ENCODE measurements around the gene AFAP1. TPM values are rescaled to one million over a fixed set of nuclear protein-coding genes. Genes with fewer than 3 reads are reported as not detected.

The AFAP1 gene
- total RNA-seq, 1 experiment from 2014 or later: 23.6 TPM

GRCh38 chr4:7926822-7927221 is 12.8 kb downstream of the AFAP1 start (continued):
- TF ChIP-seq ZNF512 (CRISPR knock-in tag; IDR thresholded peaks at IDR 0.05; ENCODE audit: borderline replicate concordance): no peak

- peaks cover 9% of the 10 kb centered on the region for H3K9me3 Mint-ChIP-seq
- ChIA-PET CTCF (interaction anchor here (0.5 to 1.8 kb wide), 4 partner anchors 14 to 120 kb away, joined by 3 to 8 read pairs (median 3); no protein-coding TSS in a partner anchor), POLR2A (no interaction called here)
Observed at GRCh38 chr4:7924570-7924969, 15.1 kb downstream of the AFAP1 start.

GRCh38 chr4:7924163-7924562 is 15.5 kb downstream of the AFAP1 start:
- H3K27ac Mint-ChIP-seq: peak overlapping the region; percentile 24; the same call in 1 of the 2 replicates
- peaks cover 9% of the 10 kb centered on the region for H3K9me3 Mint-ChIP-seq
- H3K4me1 Mint-ChIP-seq: peaks cover 14% of the 10 kb centered on the region

More at GRCh38 chr4:7924570-7924969, 15.1 kb downstream of the AFAP1 start:
- no peaks in the 10 kb centered on the region for H3K27me3 Mint-ChIP-seq (ENCODE audit: low read depth)
- H3K4me3 Mint-ChIP-seq: no peak overlapping the region
- DNase-seq (ENCODE audit: low spot score): no peak
- ATAC-seq: no peak
- H3K4me1 Mint-ChIP-seq: peaks cover 16% of the 10 kb centered on the region
- H3K27ac Mint-ChIP-seq: no peak overlapping the region; the same call in 1 of the 2 replicates
- H3K36me3 Mint-ChIP-seq: peaks cover 14% of the 10 kb centered on the region
- TF ChIP-seq CREB1 (CRISPR knock-in tag; IDR thresholded peaks at IDR 0.05): no peak

GRCh38 chr4:7922466-7922865 is 17.2 kb downstream of the AFAP1 start:
- peaks cover 17% of the 10 kb centered on the region for H3K4me1 Mint-ChIP-seq
- ChIA-PET POLR2A (no interaction called here), CTCF (interaction anchor here (1.0 kb wide), 1 partner anchor 118 kb away, joined by 3 read pairs; no protein-coding TSS in a partner anchor)
- ATAC-seq (no peak), DNase-seq (ENCODE audit: low spot score) (no peak)
- H3K9me3 Mint-ChIP-seq: peaks cover 9% of the 10 kb centered on the region
- H3K36me3 Mint-ChIP-seq: peaks cover 14% of the 10 kb centered on the region
- no peak overlapping the region for H3K4me3 Mint-ChIP-seq
- H3K27me3 Mint-ChIP-seq (ENCODE audit: low read depth): no peaks in the 10 kb centered on the region
- TF ChIP-seq IRF1 (CRISPR knock-in tag; IDR thresholded peaks at IDR 0.05) (no peak), CBFB (CRISPR knock-in tag; IDR thresholded peaks at IDR 0.05; ENCODE audit: low read depth) (no peak), ETV6 (CRISPR knock-in tag; IDR thresholded peaks at IDR 0.05) (no peak), EMX1 (CRISPR knock-in tag; IDR thresholded peaks at IDR 0.05) (no peak), PRDM15 (CRISPR knock-in tag; IDR thresholded peaks at IDR 0.05) (no peak), TEAD4 (CRISPR knock-in tag; IDR thresholded peaks at IDR 0.05) (no peak), ELF4 (CRISPR knock-in tag; IDR thresholded peaks at IDR 0.05; ENCODE audit: low read depth) (no peak), ZBTB21 (CRISPR knock-in tag; IDR thresholded peaks at IDR 0.05; ENCODE audit: borderline replicate concordance) (no peak), OVOL2 (CRISPR knock-in tag; IDR thresholded peaks at IDR 0.05; ENCODE audit: borderline replicate concordance) (no peak), ZNF671 (CRISPR knock-in tag; IDR thresholded peaks at IDR 0.05) (no peak), CDX4 (CRISPR knock-in tag; IDR thresholded peaks at IDR 0.05; ENCODE audit: borderline replicate concordance) (no peak), HMGA2 (CRISPR knock-in tag; IDR thresholded peaks at IDR 0.05) (no peak), NR3C1 (CRISPR knock-in tag; conservative IDR thresholded peaks at IDR 0.05; ENCODE audit: low read depth) (no peak), TCF7 (CRISPR knock-in tag; IDR thresholded peaks at IDR 0.05; ENCODE audit: low read depth) (no peak), ZNF138 (CRISPR knock-in tag; conservative IDR thresholded peaks at IDR 0.05) (no peak), NR2C2 (CRISPR knock-in tag; IDR thresholded peaks at IDR 0.05) (no peak), CTCF (IDR thresholded peaks at IDR 0.05) (no peak), ZMAT4 (CRISPR knock-in tag; IDR thresholded peaks at IDR 0.05) (no peak), MAX (CRISPR knock-in tag; IDR thresholded peaks at IDR 0.05) (no peak), ZNF423 (CRISPR knock-in tag; IDR thresholded peaks at IDR 0.05) (no peak)
- no peak overlapping the region; the same call in 1 of the 2 replicates for H3K27ac Mint-ChIP-seq

More at GRCh38 chr4:7924163-7924562, 15.5 kb downstream of the AFAP1 start:
- Mint-ChIP-seq H3K36me3 (peaks cover 14% of the 10 kb centered on the region), H3K4me3 (no peak overlapping the region), H3K27me3 (ENCODE audit: low read depth) (no peaks in the 10 kb centered on the region)
- ChIA-PET CTCF (interaction anchor here (0.5 to 1.8 kb wide), 3 partner anchors 14 to 106 kb away, joined by 3 to 8 read pairs (median 3); no protein-coding TSS in a partner anchor), POLR2A (no interaction called here)
- DNase-seq (ENCODE audit: low spot score) (no peak), ATAC-seq (no peak)
- TF ChIP-seq RORB (CRISPR knock-in tag; IDR thresholded peaks at IDR 0.05): no peak
- TF ChIP-seq PRRX2 (CRISPR knock-in tag; IDR thresholded peaks at IDR 0.05): no peak
